ENCODE results near the gene VMP1. TPM values are rescaled to one million over a fixed set of nuclear protein-coding genes. Genes with fewer than 3 reads are reported as not detected.

Gene VMP1
- total RNA-seq, 1 experiment from 2014 or later = 236 TPM

- Histone ChIP-seq H3K36me3 (ENCODE audit: low read depth) (no peaks in the 10 kb centered on the region), H2AFZ (no peak overlapping the region), H3K79me2 (ENCODE audit: low read depth) (peaks cover 29% of the 10 kb centered on the region), H3K4me2 (0 out of 2 replicates have a peak overlapping the region, but pooled peaks have one; percentile 3), H3K27me3 (ENCODE audit: insufficient read depth, low read depth) (no peaks in the 10 kb centered on the region), H3F3A (ENCODE audit: insufficient read depth, low read depth) (peaks cover 63% of the 10 kb centered on the region), H3K9me3 (ENCODE audit: insufficient read depth, low read depth) (no peaks in the 10 kb centered on the region), H4K20me1 (ENCODE audit: insufficient read depth) (no peaks in the 10 kb centered on the region), H3K4me3 (no peak overlapping the region), H3K9me2 (ENCODE audit: insufficient read depth) (no peaks in the 10 kb centered on the region), H3K27ac (peak overlapping the region; percentile 99), H3K4me1 (replicated peaks; ENCODE audit: insufficient read depth) (peaks cover 46% of the 10 kb centered on the region)
- intact Hi-C loops (cut with micrococcal nuclease; ENCODE audit: unreplicated experiment) = no loop called here
- ChIA-PET CTCF (interaction anchor here (3.8 kb wide), 1 partner anchor 106 kb away, joined by 28 read pairs; no protein-coding TSS in a partner anchor), POLR2A (ENCODE audit: unreplicated experiment) (interaction anchor here (0.6 to 3.6 kb wide), 9 partner anchors 12 to 212 kb away, joined by 3 to 37 read pairs (median 9); partner anchors contain the start of gene RNFT1)
- no peak for DNase-seq
- BruUV-seq (replicated peaks) = no TSS peak
- no peak for TF ChIP-seq EZH2 (IDR thresholded peaks at IDR 0.05; ENCODE audit: low read depth)
- TF ChIP-seq CTCF (conservative IDR thresholded peaks at IDR 0.05) = no peak
Observed at GRCh38 chr17:59752446-59752845, 45.0 kb downstream of the VMP1 start.

- H3K36me3 ChIP-seq (ENCODE audit: low read depth) = no peaks in the 10 kb centered on the region
- H4K20me1 ChIP-seq (ENCODE audit: insufficient read depth) = no peaks in the 10 kb centered on the region
- CTCF ChIA-PET = interaction anchor here (2.0 to 3.8 kb wide), 2 partner anchors 100 to 106 kb away, joined by 9 to 28 read pairs; no protein-coding TSS in a partner anchor
- TF ChIP-seq CTCF (conservative IDR thresholded peaks at IDR 0.05) = no peak
- TF ChIP-seq EZH2 (IDR thresholded peaks at IDR 0.05; ENCODE audit: low read depth) = no peak
- H2AFZ ChIP-seq = no peak overlapping the region
- peaks cover 51% of the 10 kb centered on the region for H3K4me1 ChIP-seq (replicated peaks; ENCODE audit: insufficient read depth)
- no peaks in the 10 kb centered on the region for H3K9me3 ChIP-seq (ENCODE audit: insufficient read depth, low read depth)
- peaks cover 62% of the 10 kb centered on the region for H3F3A ChIP-seq (ENCODE audit: insufficient read depth, low read depth)
- H3K27ac ChIP-seq = peak overlapping the region; percentile 99
- intact Hi-C loops (cut with micrococcal nuclease; ENCODE audit: unreplicated experiment) = loop anchor here (1.0 kb wide), 3 partner anchors 76 to 106 kb away; no protein-coding TSS in a partner anchor
- POLR2A ChIA-PET (ENCODE audit: unreplicated experiment) = interaction anchor here (0.6 to 3.6 kb wide), 7 partner anchors 13 to 212 kb away, joined by 4 to 37 read pairs (median 9); partner anchors contain the start of gene RNFT1
- H3K4me2 ChIP-seq = peak overlapping the region; percentile 88
- DNase-seq = no peak
- no peaks in the 10 kb centered on the region for H3K9me2 ChIP-seq (ENCODE audit: insufficient read depth)
- H3K27me3 ChIP-seq (ENCODE audit: insufficient read depth, low read depth) = no peaks in the 10 kb centered on the region
- peaks cover 33% of the 10 kb centered on the region for H3K79me2 ChIP-seq (ENCODE audit: low read depth)
- BruUV-seq (replicated peaks) = no TSS peak
- H3K4me3 ChIP-seq = peak overlapping the region; percentile 45; the same call in 1 of the 2 replicates
Observed at GRCh38 chr17:59752922-59753321, 45.5 kb downstream of the VMP1 start.

GRCh38 chr17:59753522-59754467 is 46.3 kb downstream of the VMP1 start:
- Histone ChIP-seq H3K79me2 (ENCODE audit: low read depth) (peaks cover 42% of the 10 kb centered on the region), H2AFZ (no peak overlapping the region), H3K4me3 (peak overlapping the region; percentile 45), H3K27me3 (ENCODE audit: insufficient read depth, low read depth) (no peaks in the 10 kb centered on the region), H3K36me3 (ENCODE audit: low read depth) (no peaks in the 10 kb centered on the region), H3F3A (ENCODE audit: insufficient read depth, low read depth) (peaks cover 63% of the 10 kb centered on the region), H4K20me1 (ENCODE audit: insufficient read depth) (no peaks in the 10 kb centered on the region), H3K9me3 (ENCODE audit: insufficient read depth, low read depth) (no peaks in the 10 kb centered on the region), H3K4me1 (replicated peaks; ENCODE audit: insufficient read depth) (peaks cover 59% of the 10 kb centered on the region), H3K27ac (peak overlapping the region; percentile 99), H3K9me2 (ENCODE audit: insufficient read depth) (no peaks in the 10 kb centered on the region), H3K4me2 (peak overlapping the region; percentile 88)
- CTCF ChIA-PET = interaction anchor here (0.5 to 3.8 kb wide), 9 partner anchors 32 to 1840 kb away, joined by 3 to 28 read pairs (median 4); no protein-coding TSS in a partner anchor
- BruUV-seq (replicated peaks) = TSS peak; percentile 91
- DNase-seq = peak in 1 of 2 experiments; percentile 79
- intact Hi-C loops (cut with micrococcal nuclease; ENCODE audit: unreplicated experiment) = loop anchor here (1.0 kb wide), 3 partner anchors 76 to 106 kb away; no protein-coding TSS in a partner anchor
- TF ChIP-seq EZH2 (IDR thresholded peaks at IDR 0.05; ENCODE audit: low read depth) (no peak), CTCF (conservative IDR thresholded peaks at IDR 0.05) (peak; percentile 93)
- POLR2A ChIA-PET (ENCODE audit: unreplicated experiment) = interaction anchor here (0.6 to 3.6 kb wide), 19 partner anchors 21 to 273 kb away, joined by 3 to 41 read pairs (median 5); partner anchors contain the start of gene TUBD1

Measured in PC-9 (cell line).